ENCODE data around the gene TTC28.

TTC28 gene

DNA sequence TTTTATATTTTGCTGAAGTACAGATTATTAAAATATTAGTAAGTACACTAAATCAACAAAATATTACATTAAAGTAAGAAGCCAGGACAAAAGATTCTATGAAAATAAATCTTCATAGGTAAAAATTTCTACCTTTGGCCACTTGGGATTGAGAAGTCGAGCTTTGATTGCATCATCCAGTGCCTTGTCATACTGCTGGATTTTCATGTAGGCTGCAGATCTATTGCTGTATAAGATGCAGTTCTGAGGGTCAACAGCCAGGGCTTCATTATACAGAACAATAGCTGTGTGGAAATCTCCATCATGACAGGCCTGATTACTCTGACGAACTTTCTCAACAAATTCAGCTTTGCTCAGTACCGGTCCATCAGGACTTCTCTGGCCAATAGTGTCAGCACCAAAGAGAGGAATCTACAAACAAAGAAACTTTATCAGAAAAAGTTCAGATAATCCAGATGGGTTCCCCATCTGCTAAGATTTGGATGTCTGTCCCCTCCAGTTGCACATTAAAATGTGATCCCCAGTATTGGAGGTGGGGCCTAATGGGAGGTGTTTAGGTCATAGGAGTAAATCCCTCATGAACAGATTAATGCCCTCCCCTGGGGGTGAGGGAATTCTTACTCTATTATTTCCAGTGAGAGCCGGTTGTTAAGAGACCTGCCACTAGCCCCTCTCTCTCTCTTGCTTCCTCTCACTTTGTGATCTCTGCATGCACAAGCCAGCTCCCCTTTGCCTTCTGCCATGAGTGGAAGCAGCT is 50.0 kb downstream of the TTC28 start (continued):
- TF ChIP-seq GLI4 (tag by site-specific recombination; IDR thresholded peaks at IDR 0.05) (no peak), ZNF155 (tag by site-specific recombination; IDR thresholded peaks at IDR 0.05) (no peak), ZNF341 (tag by site-specific recombination; IDR thresholded peaks at IDR 0.05; ENCODE audit: low read depth) (no peak), IKZF3 (tag by site-specific recombination; IDR thresholded peaks at IDR 0.05) (0 out of 2 replicates have a peak, but pooled peaks have one; percentile 42), GFI1B (tag by site-specific recombination; IDR thresholded peaks at IDR 0.05) (no peak), RBAK (tag by site-specific recombination; IDR thresholded peaks at IDR 0.05) (no peak), ZNF16 (tag by site-specific recombination; IDR thresholded peaks at IDR 0.05; ENCODE audit: low read depth) (no peak), ZNF335 (tag by site-specific recombination; conservative IDR thresholded peaks at IDR 0.05) (no peak), ZFHX2 (tag by site-specific recombination; conservative IDR thresholded peaks at IDR 0.05) (no peak), ZNF24 (tag by site-specific recombination; IDR thresholded peaks at IDR 0.05) (no peak; the same call in 1 of the 2 replicates), KLF10 (tag by site-specific recombination; IDR thresholded peaks at IDR 0.05) (no peak), MZF1 (tag by site-specific recombination; IDR thresholded peaks at IDR 0.05; ENCODE audit: borderline replicate concordance) (peak; percentile 92), ZNF560 (tag by site-specific recombination; IDR thresholded peaks at IDR 0.05; ENCODE audit: borderline replicate concordance) (no peak), ZNF146 (tag by site-specific recombination; IDR thresholded peaks at IDR 0.05) (no peak)
- TF ChIP-seq, protein P1, sequence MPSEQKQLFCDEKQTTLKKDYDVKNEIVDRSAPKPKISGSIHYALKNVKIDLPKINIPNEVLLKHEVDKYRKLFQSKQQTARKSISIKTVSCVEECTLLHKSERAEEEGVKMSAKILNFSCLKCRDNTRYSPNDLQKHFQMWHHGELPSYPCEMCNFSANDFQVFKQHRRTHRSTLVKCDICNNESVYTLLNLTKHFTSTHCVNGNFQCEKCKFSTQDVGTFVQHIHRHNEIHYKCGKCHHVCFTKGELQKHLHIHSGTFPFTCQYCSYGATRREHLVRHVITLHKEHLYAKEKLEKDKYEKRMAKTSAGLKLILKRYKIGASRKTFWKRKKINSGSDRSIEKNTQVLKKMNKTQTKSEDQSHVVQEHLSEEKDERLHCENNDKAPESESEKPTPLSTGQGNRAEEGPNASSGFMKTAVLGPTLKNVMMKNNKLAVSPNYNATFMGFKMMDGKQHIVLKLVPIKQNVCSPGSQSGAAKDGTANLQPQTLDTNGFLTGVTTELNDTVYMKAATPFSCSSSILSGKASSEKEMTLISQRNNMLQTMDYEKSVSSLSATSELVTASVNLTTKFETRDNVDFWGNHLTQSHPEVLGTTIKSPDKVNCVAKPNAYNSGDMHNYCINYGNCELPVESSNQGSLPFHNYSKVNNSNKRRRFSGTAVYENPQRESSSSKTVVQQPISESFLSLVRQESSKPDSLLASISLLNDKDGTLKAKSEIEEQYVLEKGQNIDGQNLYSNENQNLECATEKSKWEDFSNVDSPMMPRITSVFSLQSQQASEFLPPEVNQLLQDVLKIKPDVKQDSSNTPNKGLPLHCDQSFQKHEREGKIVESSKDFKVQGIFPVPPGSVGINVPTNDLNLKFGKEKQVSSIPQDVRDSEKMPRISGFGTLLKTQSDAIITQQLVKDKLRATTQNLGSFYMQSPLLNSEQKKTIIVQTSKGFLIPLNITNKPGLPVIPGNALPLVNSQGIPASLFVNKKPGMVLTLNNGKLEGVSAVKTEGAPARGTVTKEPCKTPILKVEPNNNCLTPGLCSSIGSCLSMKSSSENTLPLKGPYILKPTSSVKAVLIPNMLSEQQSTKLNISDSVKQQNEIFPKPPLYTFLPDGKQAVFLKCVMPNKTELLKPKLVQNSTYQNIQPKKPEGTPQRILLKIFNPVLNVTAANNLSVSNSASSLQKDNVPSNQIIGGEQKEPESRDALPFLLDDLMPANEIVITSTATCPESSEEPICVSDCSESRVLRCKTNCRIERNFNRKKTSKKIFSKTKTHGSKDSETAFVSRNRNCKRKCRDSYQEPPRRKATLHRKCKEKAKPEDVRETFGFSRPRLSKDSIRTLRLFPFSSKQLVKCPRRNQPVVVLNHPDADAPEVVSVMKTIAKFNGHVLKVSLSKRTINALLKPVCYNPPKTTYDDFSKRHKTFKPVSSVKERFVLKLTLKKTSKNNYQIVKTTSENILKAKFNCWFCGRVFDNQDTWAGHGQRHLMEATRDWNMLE (tag by site-specific recombination; conservative IDR thresholded peaks at IDR 0.05; ENCODE audit: low read depth) = no peak
- TF ChIP-seq, protein P2, sequence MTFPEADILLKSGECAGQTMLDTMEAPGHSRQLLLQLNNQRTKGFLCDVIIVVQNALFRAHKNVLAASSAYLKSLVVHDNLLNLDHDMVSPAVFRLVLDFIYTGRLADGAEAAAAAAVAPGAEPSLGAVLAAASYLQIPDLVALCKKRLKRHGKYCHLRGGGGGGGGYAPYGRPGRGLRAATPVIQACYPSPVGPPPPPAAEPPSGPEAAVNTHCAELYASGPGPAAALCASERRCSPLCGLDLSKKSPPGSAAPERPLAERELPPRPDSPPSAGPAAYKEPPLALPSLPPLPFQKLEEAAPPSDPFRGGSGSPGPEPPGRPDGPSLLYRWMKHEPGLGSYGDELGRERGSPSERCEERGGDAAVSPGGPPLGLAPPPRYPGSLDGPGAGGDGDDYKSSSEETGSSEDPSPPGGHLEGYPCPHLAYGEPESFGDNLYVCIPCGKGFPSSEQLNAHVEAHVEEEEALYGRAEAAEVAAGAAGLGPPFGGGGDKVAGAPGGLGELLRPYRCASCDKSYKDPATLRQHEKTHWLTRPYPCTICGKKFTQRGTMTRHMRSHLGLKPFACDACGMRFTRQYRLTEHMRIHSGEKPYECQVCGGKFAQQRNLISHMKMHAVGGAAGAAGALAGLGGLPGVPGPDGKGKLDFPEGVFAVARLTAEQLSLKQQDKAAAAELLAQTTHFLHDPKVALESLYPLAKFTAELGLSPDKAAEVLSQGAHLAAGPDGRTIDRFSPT (tag by site-specific recombination; IDR thresholded peaks at IDR 0.05) = no peak

DNA sequence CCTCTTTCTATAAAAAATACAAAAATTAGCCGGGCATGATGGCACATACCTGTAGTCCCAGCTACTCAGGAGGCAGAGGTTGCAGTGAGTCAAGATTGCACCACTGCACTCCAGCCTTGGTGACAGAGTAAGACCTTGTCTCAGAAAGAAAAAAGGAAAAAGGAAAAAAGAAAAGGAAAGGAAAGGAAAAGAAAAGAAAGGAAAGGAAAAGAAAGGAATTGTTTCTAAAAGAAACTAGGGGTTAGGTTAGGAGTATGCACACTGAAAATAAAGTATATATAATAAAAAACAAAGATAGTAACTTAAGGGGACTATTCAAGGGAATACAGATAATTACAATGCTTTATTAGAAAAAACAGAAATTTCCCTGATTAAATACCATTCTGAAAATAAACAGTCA is 50.9 kb downstream of the TTC28 start:
- TF ChIP-seq ZNF138 (tag by site-specific recombination; IDR thresholded peaks at IDR 0.05; ENCODE audit: borderline replicate concordance) (no peak), PRDM1 (tag by site-specific recombination; IDR thresholded peaks at IDR 0.05) (peak; percentile 94)
- POLR2A ChIA-PET = no interaction called here
- CTCF ChIA-PET = no interaction called here
- no peaks in the 10 kb centered on the region for H3K9me3 ChIP-seq (ENCODE audit: control insufficient read depth, insufficient read depth, low read depth, low read length)
- H3K4me1 ChIP-seq (ENCODE audit: control insufficient read depth, insufficient read depth, low read length) = 0 out of 2 replicates have a peak, but pooled peaks cover 6% of the 10 kb centered on the region
- peaks cover 0 to 4% of the 10 kb centered on the region in 2 experiments; a peak in 2 of 3 replicates for H3K36me3 ChIP-seq (ENCODE audit: control insufficient read depth in 2 of 2, insufficient read depth in 1 of 2, low read length in 2 of 2)
- H3K27ac ChIP-seq (ENCODE audit: extremely low read depth, low read depth, low read length) = no peak overlapping the region
- H3K4me3 ChIP-seq (ENCODE audit: low read depth, low read length) = no peak overlapping the region

All from HEK293 (cell line).